Measurements from ENCODE around the gene GLRX5.

DNA sequence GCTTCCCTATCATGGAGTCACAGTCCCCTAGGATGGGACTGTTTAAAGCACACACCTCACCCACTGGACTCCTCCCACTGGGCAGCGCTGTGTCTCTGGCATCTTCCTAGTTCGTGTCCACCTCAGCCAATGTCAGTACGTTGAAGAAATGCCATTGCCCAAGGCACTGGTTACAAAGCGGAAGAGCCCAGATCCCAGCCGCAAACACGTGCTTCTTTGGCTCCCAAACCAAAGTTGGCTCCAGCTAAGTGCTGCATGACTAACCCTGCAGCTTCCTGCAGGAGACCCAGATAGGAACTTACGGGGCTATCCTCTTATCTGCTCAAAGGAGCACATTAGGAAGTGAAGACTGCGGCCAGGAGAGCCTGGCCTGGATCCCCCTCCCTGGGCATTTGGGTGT lies 27.7 kb upstream of the GLRX5 start:
- TF ChIP-seq, protein P1, sequence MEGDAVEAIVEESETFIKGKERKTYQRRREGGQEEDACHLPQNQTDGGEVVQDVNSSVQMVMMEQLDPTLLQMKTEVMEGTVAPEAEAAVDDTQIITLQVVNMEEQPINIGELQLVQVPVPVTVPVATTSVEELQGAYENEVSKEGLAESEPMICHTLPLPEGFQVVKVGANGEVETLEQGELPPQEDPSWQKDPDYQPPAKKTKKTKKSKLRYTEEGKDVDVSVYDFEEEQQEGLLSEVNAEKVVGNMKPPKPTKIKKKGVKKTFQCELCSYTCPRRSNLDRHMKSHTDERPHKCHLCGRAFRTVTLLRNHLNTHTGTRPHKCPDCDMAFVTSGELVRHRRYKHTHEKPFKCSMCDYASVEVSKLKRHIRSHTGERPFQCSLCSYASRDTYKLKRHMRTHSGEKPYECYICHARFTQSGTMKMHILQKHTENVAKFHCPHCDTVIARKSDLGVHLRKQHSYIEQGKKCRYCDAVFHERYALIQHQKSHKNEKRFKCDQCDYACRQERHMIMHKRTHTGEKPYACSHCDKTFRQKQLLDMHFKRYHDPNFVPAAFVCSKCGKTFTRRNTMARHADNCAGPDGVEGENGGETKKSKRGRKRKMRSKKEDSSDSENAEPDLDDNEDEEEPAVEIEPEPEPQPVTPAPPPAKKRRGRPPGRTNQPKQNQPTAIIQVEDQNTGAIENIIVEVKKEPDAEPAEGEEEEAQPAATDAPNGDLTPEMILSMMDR (IDR thresholded peaks at IDR 0.05; ENCODE audit: low read depth, low read length) = no peak
- TF ChIP-seq, protein P2, sequence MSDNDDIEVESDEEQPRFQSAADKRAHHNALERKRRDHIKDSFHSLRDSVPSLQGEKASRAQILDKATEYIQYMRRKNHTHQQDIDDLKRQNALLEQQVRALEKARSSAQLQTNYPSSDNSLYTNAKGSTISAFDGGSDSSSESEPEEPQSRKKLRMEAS (IDR thresholded peaks at IDR 0.05; ENCODE audit: low read depth, low read length) = peak; percentile 92
- TF ChIP-seq POLR2A (IDR thresholded peaks at IDR 0.05; ENCODE audit: extremely low read depth, insufficient read length) (no peak), MYC (IDR thresholded peaks at IDR 0.05; ENCODE audit: low read depth, low read length) (no peak; the same call in 1 of the 2 replicates)

All from NB4 (cell line).